G401.6 (cell line): ENCODE measurements around the gene ROPN1.

ENCODE experiments used
- FAIRE-seq: peaks from 2 replicates; lab custom pipeline; 2012; peaks lifted over from hg19 to GRCh38; lab: Jason Lieb, UNC

ROPN1 gene

GRCh38 chr3:123947482-123947881, 44.4 kb downstream of the ROPN1 start:
- peak; percentile 28 for FAIRE-seq

GRCh38 chr3:123941542-123941941, 50.4 kb downstream of the ROPN1 start:
- FAIRE-seq = no peak

DNA sequence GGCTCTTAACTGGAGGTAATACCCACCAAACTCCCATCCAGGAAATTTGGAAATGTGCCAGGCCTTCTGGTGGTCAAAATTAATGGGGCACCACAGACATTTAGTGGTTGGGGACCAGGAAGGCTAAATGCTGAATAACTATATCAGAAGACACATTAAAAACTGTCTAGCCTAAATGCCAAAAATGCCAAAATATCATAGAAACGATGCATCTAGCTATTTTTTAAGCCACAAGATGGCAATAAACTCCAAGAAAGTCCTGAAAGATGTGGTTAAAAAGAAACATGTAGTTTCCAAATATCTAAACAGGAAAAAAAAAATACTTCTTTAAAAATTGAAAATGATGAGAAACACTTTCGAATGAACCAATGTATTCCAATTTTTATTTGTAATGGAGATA, 50.8 kb downstream of the ROPN1 start:
- FAIRE-seq = no peak

GRCh38 chr3:123939706-123940105, 52.2 kb downstream of the ROPN1 start:
- peak; percentile 6 for FAIRE-seq

DNA sequence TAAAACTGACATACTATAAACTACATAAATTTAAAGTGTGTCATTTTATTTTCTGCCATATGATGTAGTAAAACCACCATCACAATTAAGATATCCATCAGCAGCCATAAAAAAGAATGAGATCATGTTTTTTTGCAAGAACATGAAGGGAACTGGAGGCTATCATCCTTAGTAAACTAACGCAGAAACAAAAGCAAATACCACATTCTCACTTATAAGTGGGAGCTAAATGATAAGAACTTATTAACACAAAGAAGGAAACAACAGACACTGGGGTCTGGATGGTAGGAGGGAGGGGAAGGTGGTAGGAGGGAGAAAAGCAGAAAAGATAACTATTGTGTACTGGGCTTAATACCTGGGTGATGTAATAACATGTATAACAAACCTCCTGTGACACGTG, 55.5 kb downstream of the ROPN1 start:
- no peak for FAIRE-seq

GRCh38 chr3:123935830-123936229, 56.1 kb downstream of the ROPN1 start:
- no peak for FAIRE-seq

DNA sequence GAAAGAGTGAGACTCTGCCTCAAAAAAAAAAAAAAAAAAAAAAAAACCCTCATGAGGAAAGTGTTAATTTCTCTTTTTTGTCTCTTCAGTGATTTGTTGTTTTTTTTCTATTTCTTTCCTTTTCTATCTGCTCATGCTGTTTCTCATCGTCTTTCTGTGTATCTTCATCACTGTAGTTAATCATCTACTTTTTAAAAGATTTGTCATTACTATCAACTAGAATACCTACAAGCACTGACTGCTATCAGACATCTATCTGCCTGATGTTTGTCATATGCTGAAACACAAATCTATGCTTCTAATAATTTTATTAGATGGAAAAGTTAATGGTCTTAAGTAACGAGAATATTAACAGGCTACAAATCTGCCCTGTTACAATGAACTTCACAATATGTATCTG, 57.7 kb downstream of the ROPN1 start:
- no peak for FAIRE-seq

GRCh38 chr3:123930445-123930844, 61.5 kb downstream of the ROPN1 start:
- FAIRE-seq = no peak

GRCh38 chr3:123929325-123929724, 62.6 kb downstream of the ROPN1 start:
- no peak for FAIRE-seq

DNA sequence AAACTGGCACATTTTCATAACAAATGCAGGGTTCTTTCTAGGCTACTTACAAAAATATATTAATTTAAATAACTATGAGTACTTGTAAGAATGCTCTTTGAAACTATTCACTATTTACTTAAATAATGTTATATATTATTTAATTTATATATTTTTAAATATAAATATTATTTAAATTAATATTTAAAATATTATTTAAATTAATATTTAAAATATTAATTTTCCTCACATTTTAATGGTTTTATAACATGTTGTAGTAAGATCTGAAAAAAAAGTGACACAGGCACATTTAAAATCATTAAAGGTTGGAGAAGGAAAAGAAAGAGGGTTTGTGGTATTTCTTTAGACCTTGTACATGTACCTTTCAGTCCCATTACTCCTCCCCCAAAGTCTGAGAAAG, 65.5 kb downstream of the ROPN1 start:
- FAIRE-seq = peak; percentile 95

GRCh38 chr3:123920868-123921267, 71.1 kb downstream of the ROPN1 start:
- FAIRE-seq = no peak

DNA sequence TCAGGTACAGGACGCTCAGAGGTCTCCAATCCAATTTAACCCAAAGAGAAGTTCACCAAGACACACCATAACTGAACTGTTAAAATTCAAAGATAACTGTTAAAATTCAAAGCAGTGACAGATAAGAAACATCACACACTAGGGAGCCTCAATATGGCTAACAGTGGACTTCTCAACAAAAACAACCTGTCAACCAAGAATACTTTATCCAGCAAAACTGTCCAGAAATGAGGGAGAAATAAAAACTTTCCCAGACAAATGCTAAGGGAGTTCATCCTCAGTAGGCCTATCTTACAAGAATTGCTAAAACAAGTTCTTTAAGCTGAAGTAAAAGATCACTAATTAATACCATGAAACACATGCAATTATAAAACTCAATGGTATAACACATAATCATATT, 71.5 kb downstream of the ROPN1 start:
- peak; percentile 19 for FAIRE-seq

- FAIRE-seq = no peak
Observed at GRCh38 chr3:123919353-123919752, 72.6 kb downstream of the ROPN1 start.
